ENCODE measurements around the gene PSMB11.

PSMB11 gene

DNA sequence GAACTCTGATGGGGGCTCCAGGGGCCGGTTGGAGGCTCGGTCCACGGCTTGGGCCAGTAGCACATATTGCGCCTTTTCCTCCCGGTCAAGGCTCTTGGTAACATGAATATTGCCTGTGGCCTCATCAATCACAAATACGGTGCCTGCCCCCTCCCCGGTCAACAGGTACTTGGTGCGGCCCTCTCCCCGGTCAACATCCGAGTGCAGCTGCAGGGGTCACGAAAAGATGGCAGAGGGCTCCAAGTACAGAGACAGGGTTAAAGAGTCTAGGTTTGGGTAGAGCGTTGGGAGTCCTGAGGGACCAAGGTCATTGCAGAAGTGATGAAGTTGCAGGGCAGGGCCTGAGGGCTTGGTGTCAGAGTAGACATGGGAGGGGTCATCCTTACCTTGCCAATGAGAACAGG, 13.1 kb downstream of the PSMB11 start:
- Histone ChIP-seq H3K36me3 (ENCODE audit: control insufficient read depth in 2 of 2, insufficient read depth in 2 of 2, low read length in 2 of 2) (peaks cover 2 to 10% of the 10 kb centered on the region in 2 donors), H3K27me3 (ENCODE audit: control insufficient read depth in 1 of 2, insufficient read depth in 2 of 2, low read length in 2 of 2) (no peaks in the 10 kb centered on the region), H3K4me3 (ENCODE audit: low read length in 2 of 2) (no peak overlapping the region), H3K9ac (ENCODE audit: low read length in 2 of 2) (no peak overlapping the region), H3K4me1 (ENCODE audit: control insufficient read depth, insufficient read depth, low read length) (peaks cover 24% of the 10 kb centered on the region), H3K9me3 (ENCODE audit: control insufficient read depth in 2 of 2, low read length in 2 of 2) (no peaks in the 10 kb centered on the region), H3K27ac (ENCODE audit: low read length) (no peak overlapping the region)

DNA sequence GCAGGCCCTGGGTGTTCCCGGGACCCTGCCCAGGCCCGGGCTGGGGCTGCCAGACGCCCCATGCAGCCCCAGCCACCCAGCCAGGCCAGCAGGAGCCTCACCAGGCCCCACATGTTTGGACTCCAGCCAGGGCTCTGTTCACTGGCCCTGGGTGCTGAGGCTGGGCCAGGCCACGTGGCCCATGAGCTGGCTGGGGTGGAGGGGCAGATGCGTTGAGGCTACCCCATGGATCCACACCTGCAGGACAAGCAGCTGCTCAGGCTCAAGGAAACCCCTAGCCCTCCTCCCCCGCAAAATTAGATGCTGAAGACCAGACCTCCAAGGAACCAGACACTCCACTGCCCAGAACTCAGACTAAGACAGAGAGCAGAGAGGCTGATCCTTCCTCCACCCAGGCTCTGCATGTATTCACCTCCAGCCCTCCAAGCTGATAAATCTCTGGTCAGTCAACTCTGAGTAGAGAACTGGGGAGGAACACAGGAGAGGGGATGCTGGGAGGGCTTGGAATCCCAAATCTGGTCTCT, 13.7 kb downstream of the PSMB11 start:
- Histone ChIP-seq H3K4me1 (ENCODE audit: control insufficient read depth, insufficient read depth, low read length) (peaks cover 24% of the 10 kb centered on the region), H3K9ac (ENCODE audit: low read length in 2 of 2) (no peak overlapping the region), H3K9me3 (ENCODE audit: control insufficient read depth in 2 of 2, low read length in 2 of 2) (no peaks in the 10 kb centered on the region), H3K4me3 (ENCODE audit: low read length in 2 of 2) (no peak overlapping the region), H3K27ac (ENCODE audit: low read length) (no peak overlapping the region), H3K36me3 (ENCODE audit: control insufficient read depth in 2 of 2, insufficient read depth in 2 of 2, low read length in 2 of 2) (peaks cover 8 to 13% of the 10 kb centered on the region in 2 donors), H3K27me3 (ENCODE audit: control insufficient read depth in 1 of 2, insufficient read depth in 2 of 2, low read length in 2 of 2) (no peaks in the 10 kb centered on the region)

DNA sequence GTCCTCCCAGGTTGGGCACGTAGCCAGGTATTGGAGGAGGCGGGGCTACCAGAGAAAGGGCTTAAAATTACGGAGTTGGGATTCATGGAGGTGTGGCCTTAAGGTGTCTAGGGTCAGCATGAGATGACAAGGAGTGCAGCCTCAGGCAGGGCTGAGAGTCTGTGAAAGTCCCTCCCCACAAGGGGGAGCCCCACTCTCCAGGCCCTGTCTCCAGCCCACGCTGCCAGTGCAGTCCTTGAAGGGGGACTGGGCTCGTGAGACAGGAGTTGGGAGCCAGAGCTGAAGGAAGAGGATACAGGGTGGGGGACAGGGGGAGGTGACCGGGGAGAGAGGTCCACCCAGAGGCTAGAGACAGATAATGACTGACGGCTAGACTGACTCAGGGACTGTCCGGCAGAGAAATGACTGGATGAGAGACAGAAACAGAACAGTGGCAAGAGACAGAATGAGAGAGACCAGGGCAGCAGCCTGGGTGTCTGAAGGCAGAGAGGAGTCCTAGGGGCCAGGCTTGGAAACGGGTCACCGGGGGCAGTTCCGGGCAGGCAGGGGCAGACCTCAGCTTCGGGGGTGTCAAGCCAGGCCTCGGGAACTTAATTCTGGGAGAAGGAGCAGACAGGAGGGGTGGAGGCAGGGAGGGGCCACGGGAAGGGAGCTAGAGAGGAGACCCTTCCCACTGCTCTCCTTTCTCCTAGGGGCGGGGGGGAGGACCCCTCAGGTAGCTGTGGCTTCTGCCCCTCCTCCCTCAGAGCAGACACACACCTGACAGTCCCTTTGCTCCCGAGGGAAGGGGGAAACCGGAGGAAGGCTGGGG, 14.3 kb downstream of the PSMB11 start:
- Histone ChIP-seq H3K27me3 (ENCODE audit: control insufficient read depth in 1 of 2, insufficient read depth in 2 of 2, low read length in 2 of 2) (no peaks in the 10 kb centered on the region), H3K9me3 (ENCODE audit: control insufficient read depth in 2 of 2, low read length in 2 of 2) (no peaks in the 10 kb centered on the region), H3K4me1 (ENCODE audit: control insufficient read depth, insufficient read depth, low read length) (peaks cover 24% of the 10 kb centered on the region), H3K36me3 (ENCODE audit: control insufficient read depth in 2 of 2, insufficient read depth in 2 of 2, low read length in 2 of 2) (peaks cover 13 to 19% of the 10 kb centered on the region in 2 donors), H3K4me3 (ENCODE audit: low read length in 2 of 2) (peak overlapping the region; percentile 46 to 78), H3K9ac (ENCODE audit: low read length in 2 of 2) (peak overlapping the region; percentile 55 to 64), H3K27ac (ENCODE audit: low read length) (no peak overlapping the region)

DNA sequence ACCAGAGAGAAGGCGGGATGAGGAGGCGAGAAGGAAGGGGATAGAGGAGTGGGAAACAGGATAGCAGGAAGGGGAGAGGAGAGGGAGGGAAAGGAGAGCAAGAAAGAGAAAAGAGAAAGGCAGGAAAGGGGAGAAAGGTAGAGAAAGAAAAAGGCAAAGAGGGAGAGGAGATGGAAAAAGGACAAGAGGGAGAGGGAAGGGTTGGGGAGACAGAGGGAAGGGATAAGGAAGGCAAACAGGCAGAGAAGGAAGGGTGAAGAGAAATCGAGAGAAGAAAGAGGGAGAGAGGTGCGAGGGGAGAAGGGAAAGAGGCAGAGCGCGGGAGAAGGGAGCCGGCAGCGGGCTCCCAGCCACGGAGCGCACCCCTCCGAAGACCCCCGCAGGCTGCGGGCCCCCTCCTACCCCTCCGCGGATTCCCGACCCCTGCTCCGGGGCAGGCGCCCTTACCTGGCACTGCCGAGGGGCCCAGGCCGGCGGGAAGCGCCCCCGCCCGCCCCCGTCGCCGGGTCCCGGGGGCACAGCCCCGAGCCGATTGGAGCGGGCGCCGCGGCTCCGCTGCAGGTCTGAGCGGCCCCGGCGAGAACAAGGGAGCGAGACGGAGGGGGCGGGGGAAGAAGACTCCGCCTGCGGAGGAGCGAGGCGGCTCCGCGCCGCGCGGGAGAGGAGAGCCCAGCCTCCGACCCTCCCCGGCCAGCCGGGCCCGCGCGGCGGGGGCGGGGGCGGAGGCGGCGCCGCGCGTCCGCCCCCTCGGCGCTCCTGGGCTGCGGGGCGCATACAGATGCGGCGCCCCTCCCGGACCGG, 15.1 kb downstream of the PSMB11 start, which contains the start of gene CDH24:
Gene CDH24, minus strand, starts transcription at position 565 of the 801 bp plus-strand sequence. CDS start 1,787 bp downstream, outside the sequence.
- H3K27ac ChIP-seq (ENCODE audit: low read length), result peak within 1 kb of the TSS; percentile 49
- peaks cover 28% of the 10 kb centered on the region for H3K4me1 ChIP-seq (ENCODE audit: control insufficient read depth, insufficient read depth, low read length)
- peak within 1 kb of the TSS; percentile 51 to 78 for H3K4me3 ChIP-seq (ENCODE audit: low read length in 2 of 2)
- H3K9ac ChIP-seq (ENCODE audit: low read length in 2 of 2), result peak within 1 kb of the TSS; percentile 55 to 64
- no peaks in the 10 kb centered on the region for H3K27me3 ChIP-seq (ENCODE audit: control insufficient read depth in 1 of 2, insufficient read depth in 2 of 2, low read length in 2 of 2)
- H3K9me3 ChIP-seq (ENCODE audit: control insufficient read depth in 2 of 2, low read length in 2 of 2), result no peaks in the 10 kb centered on the region
- peaks cover 14 to 21% of the 10 kb centered on the region in 2 donors for H3K36me3 ChIP-seq (ENCODE audit: control insufficient read depth in 2 of 2, insufficient read depth in 2 of 2, low read length in 2 of 2)

DNA sequence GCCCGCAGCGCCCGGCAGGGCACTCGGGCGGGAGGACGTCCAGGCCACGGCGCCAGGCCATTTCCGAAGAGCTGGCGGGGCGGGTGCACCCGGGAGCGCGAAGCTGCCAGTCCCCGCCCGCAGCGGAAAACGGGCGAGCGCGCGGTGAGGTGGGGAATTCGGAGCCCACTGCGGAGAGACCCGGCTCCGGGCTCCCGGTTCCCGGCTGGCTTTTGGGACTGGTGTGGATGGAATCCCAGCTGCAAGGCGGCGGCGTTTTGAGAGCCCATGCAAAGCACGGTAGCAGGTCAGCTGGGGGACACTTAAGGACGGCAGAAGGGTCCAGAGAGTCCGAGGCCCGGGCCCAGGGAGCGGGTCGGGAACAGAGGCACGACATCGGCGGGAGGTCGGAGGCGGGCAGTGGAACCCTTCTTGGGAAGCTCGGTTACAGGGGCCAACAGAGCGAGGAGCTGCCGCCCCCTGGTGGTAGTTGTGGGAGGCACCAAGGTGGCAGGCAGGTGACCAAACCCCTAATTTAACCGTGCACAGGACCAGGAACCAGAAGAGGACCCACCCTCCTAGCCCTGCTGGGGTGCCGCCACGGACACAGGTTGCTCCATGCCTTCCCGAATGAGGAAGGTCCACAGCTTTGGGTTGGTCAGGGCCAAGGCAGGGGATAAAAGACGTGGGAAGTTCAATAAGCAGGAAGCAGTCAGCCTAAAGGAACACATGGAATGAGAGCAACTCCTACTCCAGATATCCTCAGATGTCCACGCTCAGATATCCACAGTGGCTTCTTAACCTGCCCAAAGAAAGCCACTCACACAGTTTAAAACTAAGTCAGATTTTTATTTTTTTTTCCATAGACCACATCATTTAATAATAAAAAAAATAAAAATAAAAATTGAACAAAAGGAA, 16.0 kb downstream of the PSMB11 start:
- Histone ChIP-seq H3K27ac (ENCODE audit: low read length) (peak overlapping the region; percentile 49), H3K9me3 (ENCODE audit: control insufficient read depth in 2 of 2, low read length in 2 of 2) (no peaks in the 10 kb centered on the region), H3K4me1 (ENCODE audit: control insufficient read depth, insufficient read depth, low read length) (peaks cover 33% of the 10 kb centered on the region), H3K27me3 (ENCODE audit: control insufficient read depth in 1 of 2, insufficient read depth in 2 of 2, low read length in 2 of 2) (no peaks in the 10 kb centered on the region), H3K4me3 (ENCODE audit: low read length in 2 of 2) (peak overlapping the region; percentile 51 to 78), H3K9ac (ENCODE audit: low read length in 2 of 2) (peak overlapping the region in 1 of 2 donors; percentile 49), H3K36me3 (ENCODE audit: control insufficient read depth in 2 of 2, insufficient read depth in 2 of 2, low read length in 2 of 2) (peaks cover 23 to 30% of the 10 kb centered on the region in 2 donors)

DNA sequence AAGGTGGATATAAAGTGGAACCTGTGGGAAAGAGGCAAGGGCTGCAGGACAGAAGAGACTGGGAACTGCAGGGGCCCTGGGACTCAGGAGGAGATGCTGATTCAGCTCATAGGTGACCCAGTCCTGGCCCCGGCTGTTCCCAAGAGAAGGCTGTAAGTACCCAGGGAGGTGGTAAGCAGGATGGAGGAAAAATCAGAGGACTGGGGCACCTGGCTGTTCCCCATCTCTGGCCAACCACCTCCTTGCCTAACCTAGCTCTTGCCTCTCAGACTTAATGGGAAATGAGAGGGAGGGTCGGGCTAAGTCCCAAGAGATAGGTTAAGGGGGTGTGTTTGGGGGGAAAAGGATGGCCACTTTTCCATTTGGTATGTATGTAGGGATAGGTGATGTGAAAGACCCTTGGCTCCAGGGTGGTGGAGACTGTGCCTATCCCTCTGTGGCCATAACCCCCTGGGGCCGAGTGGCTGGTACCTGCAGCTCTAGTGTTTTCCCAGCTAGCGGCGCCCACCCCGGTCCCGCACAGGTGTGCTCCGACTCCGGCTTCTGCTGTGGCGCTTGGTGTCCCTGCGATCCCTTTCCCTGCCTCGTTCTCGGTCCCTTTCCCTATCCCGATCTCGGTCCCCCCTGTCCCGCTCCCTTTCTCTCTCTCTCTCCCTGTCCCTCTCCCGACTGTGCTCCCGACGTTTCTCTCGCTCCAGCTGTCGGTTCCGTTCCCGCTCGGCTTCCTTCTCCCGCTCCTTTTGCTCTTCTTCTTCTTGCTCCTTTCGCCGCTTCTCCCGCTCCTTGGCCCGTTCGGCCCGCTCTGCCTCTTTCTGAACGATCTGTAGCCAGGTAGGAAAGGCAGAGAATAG, 16.9 kb downstream of the PSMB11 start:
- Histone ChIP-seq H3K9me3 (ENCODE audit: control insufficient read depth in 2 of 2, low read length in 2 of 2) (no peaks in the 10 kb centered on the region), H3K27ac (ENCODE audit: low read length) (no peak overlapping the region), H3K27me3 (ENCODE audit: control insufficient read depth in 1 of 2, insufficient read depth in 2 of 2, low read length in 2 of 2) (no peaks in the 10 kb centered on the region), H3K9ac (ENCODE audit: low read length in 2 of 2) (no peak overlapping the region), H3K4me1 (ENCODE audit: control insufficient read depth, insufficient read depth, low read length) (peaks cover 33% of the 10 kb centered on the region), H3K4me3 (ENCODE audit: low read length in 2 of 2) (no peak overlapping the region), H3K36me3 (ENCODE audit: control insufficient read depth in 2 of 2, insufficient read depth in 2 of 2, low read length in 2 of 2) (peaks cover 31 to 39% of the 10 kb centered on the region in 2 donors)

DNA sequence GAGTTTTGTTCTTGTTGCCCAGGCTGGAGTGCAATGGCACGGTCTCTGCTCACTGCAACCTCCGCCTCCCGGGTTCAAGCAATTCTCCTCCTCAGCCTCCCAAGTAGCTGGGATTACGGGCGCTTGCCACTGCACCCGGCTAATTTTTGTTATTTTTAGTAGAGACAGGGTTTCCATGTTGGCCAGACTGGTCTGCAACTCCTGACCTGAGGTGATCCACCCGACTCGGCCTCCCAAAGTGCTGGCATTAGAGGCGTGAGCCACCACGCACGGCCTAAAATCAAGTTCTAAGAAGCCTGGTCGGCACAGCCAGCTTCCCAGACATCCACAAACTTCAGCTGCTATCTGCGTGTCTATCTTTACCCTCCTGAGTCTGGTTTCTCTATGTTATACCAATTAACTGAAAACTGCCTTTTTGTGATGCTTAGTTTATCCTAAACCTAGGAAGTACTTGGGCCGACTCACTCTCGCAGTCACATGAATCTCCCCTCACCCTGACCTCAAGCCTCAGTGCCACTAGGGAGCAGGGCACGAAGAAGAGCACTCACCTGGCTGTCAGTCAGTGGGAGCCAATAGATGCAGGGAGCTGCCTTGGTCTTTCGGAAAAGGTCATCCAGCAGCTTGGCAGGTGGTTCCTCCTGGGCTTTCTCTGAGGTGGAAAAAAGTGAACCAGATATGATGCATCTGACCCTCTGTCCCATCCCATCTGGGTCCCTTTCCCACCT, 18.7 kb downstream of the PSMB11 start:
- Histone ChIP-seq H3K9ac (ENCODE audit: low read length in 2 of 2) (no peak overlapping the region), H3K4me3 (ENCODE audit: low read length in 2 of 2) (no peak overlapping the region), H3K36me3 (ENCODE audit: control insufficient read depth in 2 of 2, insufficient read depth in 2 of 2, low read length in 2 of 2) (peaks cover 41 to 48% of the 10 kb centered on the region in 2 donors), H3K9me3 (ENCODE audit: control insufficient read depth in 2 of 2, low read length in 2 of 2) (no peaks in the 10 kb centered on the region), H3K27ac (ENCODE audit: low read length) (no peak overlapping the region), H3K27me3 (ENCODE audit: control insufficient read depth in 1 of 2, insufficient read depth in 2 of 2, low read length in 2 of 2) (no peaks in the 10 kb centered on the region), H3K4me1 (ENCODE audit: control insufficient read depth, insufficient read depth, low read length) (peaks cover 29% of the 10 kb centered on the region)

DNA sequence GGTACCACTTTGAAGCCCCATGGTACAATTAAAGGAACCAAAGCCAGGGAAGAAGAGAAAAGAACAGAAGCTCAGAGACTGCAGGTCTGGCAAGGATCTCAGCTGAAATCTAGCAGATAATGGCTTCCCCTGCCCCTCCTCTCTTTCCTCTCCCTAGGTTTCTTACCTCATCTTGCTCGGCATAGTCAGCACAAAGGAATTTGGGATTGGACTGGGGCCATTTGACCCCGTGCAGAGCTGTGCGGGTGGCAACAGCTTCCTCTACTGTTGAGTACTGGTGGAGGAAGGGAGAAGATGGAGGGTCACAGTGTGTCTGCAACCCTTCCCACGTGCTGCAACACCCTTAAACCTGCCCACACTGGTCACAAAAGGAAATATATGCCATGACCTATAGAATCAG, 20.0 kb downstream of the PSMB11 start:
- Histone ChIP-seq H3K36me3 (ENCODE audit: control insufficient read depth in 2 of 2, insufficient read depth in 2 of 2, low read length in 2 of 2) (peaks cover 53 to 60% of the 10 kb centered on the region in 2 donors), H3K9me3 (ENCODE audit: control insufficient read depth in 2 of 2, low read length in 2 of 2) (no peaks in the 10 kb centered on the region), H3K4me1 (ENCODE audit: control insufficient read depth, insufficient read depth, low read length) (peaks cover 16% of the 10 kb centered on the region), H3K27me3 (ENCODE audit: control insufficient read depth in 1 of 2, insufficient read depth in 2 of 2, low read length in 2 of 2) (no peaks in the 10 kb centered on the region), H3K27ac (ENCODE audit: low read length) (peak overlapping the region; percentile 53), H3K4me3 (ENCODE audit: low read length in 2 of 2) (no peak overlapping the region), H3K9ac (ENCODE audit: low read length in 2 of 2) (peak overlapping the region in 1 of 2 donors; percentile 51)

DNA sequence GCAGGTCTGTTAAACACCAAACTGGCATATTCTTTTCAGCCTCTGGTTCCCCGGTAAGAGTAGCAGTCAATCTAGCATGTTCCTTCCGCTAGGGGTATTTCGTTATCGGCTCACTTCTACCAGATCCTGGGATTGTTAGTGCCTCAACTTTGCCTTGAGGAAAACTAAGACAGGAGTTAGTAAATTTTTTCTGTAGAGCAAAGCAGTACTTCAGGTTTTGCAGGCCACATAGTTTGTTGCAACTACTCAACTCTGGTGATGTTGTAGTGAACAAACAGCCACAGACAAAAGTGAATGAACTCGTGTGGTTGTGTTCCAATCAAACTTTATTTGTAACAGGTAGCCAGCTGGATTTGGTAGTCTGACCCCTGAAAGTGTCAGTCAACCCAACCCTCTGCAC, 21.6 kb downstream of the PSMB11 start:
- H3K27me3 ChIP-seq (ENCODE audit: control insufficient read depth in 1 of 2, insufficient read depth in 2 of 2, low read length in 2 of 2), result no peaks in the 10 kb centered on the region
- peaks cover 14% of the 10 kb centered on the region for H3K4me1 ChIP-seq (ENCODE audit: control insufficient read depth, insufficient read depth, low read length)
- H3K36me3 ChIP-seq (ENCODE audit: control insufficient read depth in 2 of 2, insufficient read depth in 2 of 2, low read length in 2 of 2), result peaks cover 62 to 71% of the 10 kb centered on the region in 2 donors
- H3K27ac ChIP-seq (ENCODE audit: low read length), result no peak overlapping the region
- no peaks in the 10 kb centered on the region for H3K9me3 ChIP-seq (ENCODE audit: control insufficient read depth in 2 of 2, low read length in 2 of 2)
- no peak overlapping the region for H3K9ac ChIP-seq (ENCODE audit: low read length in 2 of 2)
- H3K4me3 ChIP-seq (ENCODE audit: low read length in 2 of 2), result no peak overlapping the region
